Panc1 (cell line): ENCODE results near the gene MS4A6E. TPM values are rescaled to one million over a fixed set of nuclear protein-coding genes. Genes with fewer than 3 reads are reported as not detected.
"Not testable (repeated sequence)": the region's sequence is repeated elsewhere in the genome, so short reads cannot be mapped to it uniquely, and the experiment has no call there.

Source experiments
- ATAC-seq: fragments of 200-7000 bp; cut with Tn5 transposase; 2 replicates; pipeline ENCODE4 v1.9.1; 2020; ENCODE audit warnings: mild to moderate bottlenecking, moderate library complexity
- BruUV-seq: library from RNA; stranded (reverse); fragments of 400-500 nt; replicated peaks from 2 replicates; lab custom pipeline; 2021; lab: Mats Ljungman, UMichigan
- CTCF ChIA-PET: fragments of 300-600 bp; sonication (Branson Sonifier 250); formaldehyde crosslinking; loops from one replicate; lab custom pipeline; 2022; ENCODE audit warnings: antibody characterized with exemption; lab: Charles Lee
- POLR2A ChIA-PET: fragments of 300-600 bp; sonication (Branson Sonifier 250); formaldehyde crosslinking; loops from one replicate; lab custom pipeline; 2022; ENCODE audit warnings: antibody characterized with exemption; lab: Charles Lee
- DNase-seq: peaks from one replicate; pipeline ENCODE4 v3.0.0-alpha.2; 2010; ENCODE audit warnings: low read depth, low spot score
- H3K27ac ChIP-seq: 2 replicates; pipeline ENCODE4 v1.5.1; 2011; ENCODE audit warnings: mild to moderate bottlenecking, low read length, inconsistent platforms
- H3K27me3 ChIP-seq: fragments of 200-500 bp; sonication (Bioruptor generic); 2 replicates; pipeline ENCODE4 v1.6.0; 2014; ENCODE audit warnings: low read length, inconsistent platforms; ENCODE audit not compliant: control insufficient read depth, insufficient read depth
- H3K36me3 ChIP-seq: fragments of 200-500 bp; sonication (Bioruptor generic); 2 replicates; pipeline ENCODE4 v1.5.1; 2014; ENCODE audit warnings: inconsistent platforms, mild to moderate bottlenecking, low read length, moderate library complexity; ENCODE audit not compliant: control insufficient read depth, insufficient read depth
- H3K4me1 ChIP-seq: 2 replicates; pipeline ENCODE4 v1.5.1; 2011; ENCODE audit warnings: inconsistent platforms, mild to moderate bottlenecking, low read length, moderate library complexity; ENCODE audit not compliant: control insufficient read depth, insufficient read depth
- H3K4me3 ChIP-seq, 2 experiments: 2 replicates each; pipeline ENCODE4 v1.5.1; 2011 to 2012; ENCODE audit warnings: low read depth in 2 of 2, low read length in 2 of 2, mild to moderate bottlenecking in 2 of 2, inconsistent platforms in 1 of 2, moderate library complexity in 1 of 2
- H3K9me3 ChIP-seq: fragments of 200-500 bp; sonication (Bioruptor generic); 2 replicates; pipeline ENCODE4 v1.5.1; 2014; ENCODE audit warnings: low read depth, mild to moderate bottlenecking, inconsistent platforms, low read length, moderate library complexity; ENCODE audit not compliant: control insufficient read depth, insufficient read depth
- POLR2AphosphoS5 ChIP-seq: IDR thresholded peaks from 2 replicates; pipeline ENCODE4 v1.6.1; 2012; ENCODE audit warnings: mild to moderate bottlenecking, low read depth, low read length, moderate library complexity
- SIN3A ChIP-seq: IDR thresholded peaks from 2 replicates; pipeline ENCODE4 v1.6.1; 2012; ENCODE audit warnings: low read depth, mild to moderate bottlenecking, low read length, moderate library complexity, borderline replicate concordance; ENCODE audit not compliant: insufficient read depth
- TCF7L2 ChIP-seq: IDR thresholded peaks from 2 replicates; pipeline ENCODE4 v1.6.1; 2011; ENCODE audit warnings: mild to moderate bottlenecking, low read depth, low read length, inconsistent platforms
- in situ Hi-C: cut with HindIII; loops from 2 replicates; pipeline ENCODE4 v1.10.0; 2016; ENCODE audit warnings: low sequenced_read_pairs, low pct_unique_long_range_greater_than_20kb
- intact Hi-C: fragments of 100-400 bp; cut with micrococcal nuclease; formaldehyde crosslinking; loops from one replicate; pipeline ENCODE4 v1.10.0; 2022; ENCODE audit not compliant: unreplicated experiment
- total RNA-seq: library from RNA; stranded (reverse); gene quantifications from one replicate; pipeline ENCODE4 v1.2.1, GENCODE V29; 2021; ENCODE audit not compliant: unreplicated experiment
- TF ChIP-seq, protein P1 (sequence below), 2 experiments: IDR thresholded peaks; 2 replicates each; pipeline ENCODE4 v1.6.1; 2011 to 2012; ENCODE audit warnings: low read depth in 2 of 2, control low read depth in 1 of 2, low read length in 1 of 2, mild to moderate bottlenecking in 1 of 2, moderate library complexity in 1 of 2; ENCODE audit not compliant: insufficient read depth in 1 of 2
- TF ChIP-seq, protein P2 (sequence below): fragments of 450-650 bp; IDR thresholded peaks from 2 replicates; pipeline ENCODE4 v1.5.1; 2017; ENCODE audit warnings: mild to moderate bottlenecking

Gene MS4A6E
- total RNA-seq, 1 experiment from 2014 or later: not detected

DNA sequence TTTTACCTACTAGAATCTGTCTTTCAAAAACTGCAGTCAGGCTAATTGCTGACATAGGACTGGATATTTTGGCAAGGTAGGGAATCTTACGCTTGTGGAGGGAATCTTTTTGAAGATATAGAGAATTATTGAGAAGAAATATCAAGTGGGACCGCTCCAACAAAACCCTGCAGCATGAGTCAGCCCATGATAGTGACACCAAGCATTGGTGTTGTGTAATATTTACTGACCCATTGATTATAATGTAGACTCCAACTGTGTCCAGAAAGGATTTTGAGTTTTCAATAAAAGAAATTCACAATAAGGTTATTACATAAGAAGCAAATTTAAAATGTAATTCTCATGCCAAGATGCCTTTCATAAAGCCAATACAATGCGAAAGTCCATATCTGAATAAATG is 25.9 kb upstream of the MS4A6E start:
- Histone ChIP-seq H3K36me3 (no peaks in the 10 kb centered on the region), H3K27me3 (no peaks in the 10 kb centered on the region), H3K27ac (no peak overlapping the region), H3K4me3 (no peak overlapping the region), H3K9me3 (no peaks in the 10 kb centered on the region), H3K4me1 (no peaks in the 10 kb centered on the region)
- in situ Hi-C loops: no loop called here
- intact Hi-C loops: no loop called here
- CTCF ChIA-PET: no interaction called here
- POLR2A ChIA-PET: no interaction called here
- no TSS peak for BruUV-seq
- no peak for DNase-seq
- TF ChIP-seq TCF7L2 (no peak), SIN3A (no peak), POLR2AphosphoS5 (no peak)
- TF ChIP-seq, protein P1, sequence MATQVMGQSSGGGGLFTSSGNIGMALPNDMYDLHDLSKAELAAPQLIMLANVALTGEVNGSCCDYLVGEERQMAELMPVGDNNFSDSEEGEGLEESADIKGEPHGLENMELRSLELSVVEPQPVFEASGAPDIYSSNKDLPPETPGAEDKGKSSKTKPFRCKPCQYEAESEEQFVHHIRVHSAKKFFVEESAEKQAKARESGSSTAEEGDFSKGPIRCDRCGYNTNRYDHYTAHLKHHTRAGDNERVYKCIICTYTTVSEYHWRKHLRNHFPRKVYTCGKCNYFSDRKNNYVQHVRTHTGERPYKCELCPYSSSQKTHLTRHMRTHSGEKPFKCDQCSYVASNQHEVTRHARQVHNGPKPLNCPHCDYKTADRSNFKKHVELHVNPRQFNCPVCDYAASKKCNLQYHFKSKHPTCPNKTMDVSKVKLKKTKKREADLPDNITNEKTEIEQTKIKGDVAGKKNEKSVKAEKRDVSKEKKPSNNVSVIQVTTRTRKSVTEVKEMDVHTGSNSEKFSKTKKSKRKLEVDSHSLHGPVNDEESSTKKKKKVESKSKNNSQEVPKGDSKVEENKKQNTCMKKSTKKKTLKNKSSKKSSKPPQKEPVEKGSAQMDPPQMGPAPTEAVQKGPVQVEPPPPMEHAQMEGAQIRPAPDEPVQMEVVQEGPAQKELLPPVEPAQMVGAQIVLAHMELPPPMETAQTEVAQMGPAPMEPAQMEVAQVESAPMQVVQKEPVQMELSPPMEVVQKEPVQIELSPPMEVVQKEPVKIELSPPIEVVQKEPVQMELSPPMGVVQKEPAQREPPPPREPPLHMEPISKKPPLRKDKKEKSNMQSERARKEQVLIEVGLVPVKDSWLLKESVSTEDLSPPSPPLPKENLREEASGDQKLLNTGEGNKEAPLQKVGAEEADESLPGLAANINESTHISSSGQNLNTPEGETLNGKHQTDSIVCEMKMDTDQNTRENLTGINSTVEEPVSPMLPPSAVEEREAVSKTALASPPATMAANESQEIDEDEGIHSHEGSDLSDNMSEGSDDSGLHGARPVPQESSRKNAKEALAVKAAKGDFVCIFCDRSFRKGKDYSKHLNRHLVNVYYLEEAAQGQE (IDR thresholded peaks at IDR 0.05; ENCODE audit: insufficient read depth in 1 of 2, low read depth in 2 of 2, low read length in 1 of 2): no peak
- TF ChIP-seq, protein P2, sequence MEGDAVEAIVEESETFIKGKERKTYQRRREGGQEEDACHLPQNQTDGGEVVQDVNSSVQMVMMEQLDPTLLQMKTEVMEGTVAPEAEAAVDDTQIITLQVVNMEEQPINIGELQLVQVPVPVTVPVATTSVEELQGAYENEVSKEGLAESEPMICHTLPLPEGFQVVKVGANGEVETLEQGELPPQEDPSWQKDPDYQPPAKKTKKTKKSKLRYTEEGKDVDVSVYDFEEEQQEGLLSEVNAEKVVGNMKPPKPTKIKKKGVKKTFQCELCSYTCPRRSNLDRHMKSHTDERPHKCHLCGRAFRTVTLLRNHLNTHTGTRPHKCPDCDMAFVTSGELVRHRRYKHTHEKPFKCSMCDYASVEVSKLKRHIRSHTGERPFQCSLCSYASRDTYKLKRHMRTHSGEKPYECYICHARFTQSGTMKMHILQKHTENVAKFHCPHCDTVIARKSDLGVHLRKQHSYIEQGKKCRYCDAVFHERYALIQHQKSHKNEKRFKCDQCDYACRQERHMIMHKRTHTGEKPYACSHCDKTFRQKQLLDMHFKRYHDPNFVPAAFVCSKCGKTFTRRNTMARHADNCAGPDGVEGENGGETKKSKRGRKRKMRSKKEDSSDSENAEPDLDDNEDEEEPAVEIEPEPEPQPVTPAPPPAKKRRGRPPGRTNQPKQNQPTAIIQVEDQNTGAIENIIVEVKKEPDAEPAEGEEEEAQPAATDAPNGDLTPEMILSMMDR: no peak
- no peak for ATAC-seq

DNA sequence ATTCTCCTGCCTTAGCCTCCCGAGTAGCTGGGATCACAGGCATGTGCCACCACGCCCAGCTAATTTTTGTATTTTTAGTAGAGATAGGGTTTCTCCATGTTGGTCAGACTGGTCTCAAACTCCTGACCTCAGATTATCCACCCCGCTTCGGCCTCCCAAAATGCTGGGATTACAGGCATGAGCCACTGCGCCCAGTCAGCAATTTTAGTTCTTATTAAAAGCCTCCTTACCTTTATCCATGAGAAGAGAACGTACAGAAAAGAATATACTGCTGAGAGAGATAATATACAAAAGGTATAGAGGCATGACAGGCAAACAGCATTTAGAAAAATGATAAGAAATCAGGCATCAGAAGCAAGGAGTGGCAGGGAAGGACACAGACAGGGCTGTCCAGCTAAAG is 25.2 kb upstream of the MS4A6E start:
- H3K36me3 ChIP-seq, intact Hi-C loops, H3K4me3 ChIP-seq, BruUV-seq, H3K9me3 ChIP-seq, CTCF ChIA-PET, H3K27me3 ChIP-seq, ATAC-seq, DNase-seq, in situ Hi-C loops, H3K4me1 ChIP-seq, POLR2A ChIA-PET, H3K27ac ChIP-seq: not testable (repeated sequence)

DNA sequence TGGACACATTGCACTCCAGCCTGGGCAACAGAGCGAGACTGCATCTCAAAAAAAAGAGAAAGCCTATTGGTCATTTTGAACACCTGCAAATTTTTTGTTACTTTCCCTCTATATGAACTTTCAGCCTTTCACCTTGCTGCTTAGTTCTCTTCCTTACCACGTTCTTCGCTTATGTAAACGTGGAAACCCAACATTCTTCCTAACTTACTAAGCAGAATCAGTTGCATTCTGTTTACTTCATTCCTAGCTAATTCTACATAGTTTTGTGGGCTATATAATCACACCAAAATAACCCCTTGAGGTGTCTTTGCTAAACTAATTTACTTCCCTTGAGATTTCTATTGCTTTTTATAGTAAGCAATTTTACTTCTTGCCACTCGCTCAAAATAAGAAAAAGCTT is 23.4 kb upstream of the MS4A6E start:
- no peak for TF ChIP-seq SIN3A
- TF ChIP-seq, protein P2: no peak
- BruUV-seq: no TSS peak
- no peak overlapping the region for H3K27ac ChIP-seq

More for the DNA sequence above, 23.4 kb upstream of the MS4A6E start:
- H3K9me3 ChIP-seq: no peaks in the 10 kb centered on the region
- H3K4me1 ChIP-seq: no peaks in the 10 kb centered on the region
- no peaks in the 10 kb centered on the region for H3K36me3 ChIP-seq
- CTCF ChIA-PET: no interaction called here
- no peak for ATAC-seq
- H3K4me3 ChIP-seq: no peak overlapping the region
- DNase-seq: no peak
- intact Hi-C loops (no loop called here), in situ Hi-C loops (no loop called here)
- no peaks in the 10 kb centered on the region for H3K27me3 ChIP-seq
- POLR2A ChIA-PET: no interaction called here
